Thyroid gland (tissue), 4 donors: Measurements from ENCODE around the gene TEX2.

ENCODE experiments used
- POLR2A ChIP-seq, 2 donors: fragments of 450-650 bp; IDR thresholded peaks; one replicate each; pipeline ENCODE4 v1.6.1; 2017; ENCODE audit warnings: antibody characterized with exemption in 2 of 2, mild to moderate bottlenecking in 2 of 2, moderate library complexity in 1 of 2
- TF ChIP-seq, protein P1 (sequence below), 6 experiments: fragments of 200-600 bp in 3 of 6; fragments of 450-650 bp in 3 of 6; sonication (generic) in 3 of 6; IDR thresholded peaks; one replicate each; pipeline ENCODE4 v1.5.1; 2016 to 2019; ENCODE audit warnings: antibody characterized with exemption in 6 of 6, mild to moderate bottlenecking in 2 of 6, inconsistent platforms in 1 of 6, moderate library complexity in 1 of 6

DNA sequence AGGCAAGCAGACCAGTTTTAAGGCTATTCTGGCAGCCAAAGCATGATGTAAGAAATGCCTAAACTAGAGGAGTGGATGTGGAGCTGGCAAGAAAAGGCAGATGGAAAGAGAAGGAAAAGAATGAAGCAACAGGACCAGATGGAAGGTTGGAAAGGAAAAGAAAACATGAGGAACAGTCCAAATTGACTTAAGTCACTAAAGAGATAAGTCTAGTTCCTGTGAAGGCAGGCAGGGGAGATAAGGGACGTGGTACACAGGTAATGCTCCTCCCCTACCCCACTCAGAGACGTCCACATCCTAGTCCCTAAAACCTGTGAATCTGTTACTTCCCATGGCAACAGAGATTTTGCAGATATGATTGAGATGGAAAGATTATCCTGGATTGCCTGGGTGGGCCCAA, 43.5 kb downstream of the TEX2 start:
- TF ChIP-seq, protein P1, sequence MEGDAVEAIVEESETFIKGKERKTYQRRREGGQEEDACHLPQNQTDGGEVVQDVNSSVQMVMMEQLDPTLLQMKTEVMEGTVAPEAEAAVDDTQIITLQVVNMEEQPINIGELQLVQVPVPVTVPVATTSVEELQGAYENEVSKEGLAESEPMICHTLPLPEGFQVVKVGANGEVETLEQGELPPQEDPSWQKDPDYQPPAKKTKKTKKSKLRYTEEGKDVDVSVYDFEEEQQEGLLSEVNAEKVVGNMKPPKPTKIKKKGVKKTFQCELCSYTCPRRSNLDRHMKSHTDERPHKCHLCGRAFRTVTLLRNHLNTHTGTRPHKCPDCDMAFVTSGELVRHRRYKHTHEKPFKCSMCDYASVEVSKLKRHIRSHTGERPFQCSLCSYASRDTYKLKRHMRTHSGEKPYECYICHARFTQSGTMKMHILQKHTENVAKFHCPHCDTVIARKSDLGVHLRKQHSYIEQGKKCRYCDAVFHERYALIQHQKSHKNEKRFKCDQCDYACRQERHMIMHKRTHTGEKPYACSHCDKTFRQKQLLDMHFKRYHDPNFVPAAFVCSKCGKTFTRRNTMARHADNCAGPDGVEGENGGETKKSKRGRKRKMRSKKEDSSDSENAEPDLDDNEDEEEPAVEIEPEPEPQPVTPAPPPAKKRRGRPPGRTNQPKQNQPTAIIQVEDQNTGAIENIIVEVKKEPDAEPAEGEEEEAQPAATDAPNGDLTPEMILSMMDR (IDR thresholded peaks at IDR 0.05): no peak
- no peak for TF ChIP-seq POLR2A (IDR thresholded peaks at IDR 0.05)
